PFSK-1 (cell line): Measurements from ENCODE around the gene CXCR5.

Experiments used
- SIN3A ChIP-seq: IDR thresholded peaks from 2 replicates; pipeline ENCODE4 v1.6.1; 2012; ENCODE audit warnings: mild to moderate bottlenecking, low read length, moderate library complexity, borderline replicate concordance; ENCODE audit not compliant: insufficient read depth
- TAF1 ChIP-seq: IDR thresholded peaks from 2 replicates; pipeline ENCODE4 v1.6.1; 2012; ENCODE audit warnings: low read length, control low read depth, borderline replicate concordance; ENCODE audit not compliant: insufficient read depth

- TF ChIP-seq SIN3A: no peak
- no peak for TF ChIP-seq TAF1
Measured at GRCh38 chr11:118931571-118931970, 47.9 kb downstream of the CXCR5 start.
